ENCODE data around the gene TMED9. TPM values are rescaled to one million over a fixed set of nuclear protein-coding genes. Genes with fewer than 3 reads are reported as not detected.
"Not testable (repeated sequence)": the region's sequence is repeated elsewhere in the genome, so short reads cannot be mapped to it uniquely, and the experiment has no call there.

Gene TMED9
- total RNA-seq, 1 experiment from 2014 or later, result 156 TPM

- not testable (repeated sequence) for H4K20me1 ChIP-seq (ENCODE audit: control insufficient read depth, insufficient read depth, insufficient read length); H3K4ac ChIP-seq (ENCODE audit: low read depth, low read length); H3K79me1 ChIP-seq (ENCODE audit: insufficient read depth, low read depth, low read length, poor library complexity, severe bottlenecking); H3K79me2 ChIP-seq (ENCODE audit: insufficient read depth, low read length); H3K23ac ChIP-seq (ENCODE audit: insufficient read length, low read depth, low read length); H2BK12ac ChIP-seq (ENCODE audit: insufficient read length, low read depth, low read length); H3K14ac ChIP-seq (ENCODE audit: insufficient read depth, low read length); H3T11ph ChIP-seq (ENCODE audit: low read length); H3K27me3 ChIP-seq (ENCODE audit: insufficient read depth, low read length); H4K8ac ChIP-seq (replicated peaks; ENCODE audit: insufficient read length, low read depth, low read length); H2BK20ac ChIP-seq (ENCODE audit: low read depth, low read length, poor library complexity, severe bottlenecking); H3K27me3 Mint-ChIP-seq (ENCODE audit: low read depth); H2BK120ac ChIP-seq (ENCODE audit: low read depth, low read length, poor library complexity, severe bottlenecking); H3K4me3 Mint-ChIP-seq; H3K4me1 Mint-ChIP-seq; H2BK15ac ChIP-seq (ENCODE audit: low read depth, low read length); H3K27ac Mint-ChIP-seq; H4K5ac ChIP-seq (ENCODE audit: insufficient read length, low read depth, low read length); H3K4me1 ChIP-seq (ENCODE audit: insufficient read depth, low read length); H2AFZ ChIP-seq (ENCODE audit: low read length); H2AK5ac ChIP-seq (ENCODE audit: insufficient read length, low read length); H3K4me2 ChIP-seq (ENCODE audit: insufficient read depth, insufficient read length, low read length); H3K27ac ChIP-seq (ENCODE audit: insufficient read length, low read depth, low read length); H3K23me2 ChIP-seq (ENCODE audit: insufficient read length, low read depth, low read length, poor library complexity, severe bottlenecking); DNase-seq; H3K9ac ChIP-seq (ENCODE audit: extremely low read depth, insufficient read length, low read length); H3K56ac ChIP-seq (ENCODE audit: insufficient read length, low read depth, low read length); H2BK5ac ChIP-seq (ENCODE audit: insufficient read length, low read length); H3K18ac ChIP-seq (ENCODE audit: insufficient read length, low read depth, low read length); H3K9me3 ChIP-seq (ENCODE audit: control insufficient read depth, low read depth, low read length); H4K91ac ChIP-seq (ENCODE audit: insufficient read length, low read depth, low read length)
- WGBS (ENCODE audit: extremely low coverage, insufficient read length, low lambda C conversion rate), result no CpG with 5 or more reads among the region's 1 CpG
- H3K9me3 Mint-ChIP-seq, result peaks cover 24 to 27% of the 10 kb centered on the region in 2 experiments; a peak in 4 of 5 replicates
- H3K36me3 Mint-ChIP-seq (ENCODE audit: insufficient read depth in 1 of 3, low read depth in 3 of 3), result peaks cover 20 to 24% (median 24%) of the 10 kb centered on the region in 3 experiments; a peak in 6 of 7 replicates
Observed at GRCh38 chr5:177645462-177645861, 53.5 kb downstream of the TMED9 start.

Other genes starting within 250 kb of the TMED9 start
- 105 and 106 TPM in 2 replicates for gene LMAN2, start 240.5 kb upstream of the TMED9 start, total RNA-seq (2021)
- gene RGS14, start 234.3 kb upstream of the TMED9 start, total RNA-seq (2021), result 12.3 and 16.4 TPM in 2 replicates
- gene SLC34A1, start 207.8 kb upstream of the TMED9 start, total RNA-seq (2021), result not detected in 2 replicates
- not detected in 2 replicates for gene PFN3, start 191.5 kb upstream of the TMED9 start, total RNA-seq (2021)
- gene F12, start 182.6 kb upstream of the TMED9 start, total RNA-seq (2021), result 2.3 and 3.5 TPM in 2 replicates
- gene GRK6, start 165.5 kb upstream of the TMED9 start, total RNA-seq (2021), result 73.7 and 75.2 TPM in 2 replicates
- gene PRR7, start 145.4 kb upstream of the TMED9 start, total RNA-seq (2021), result 9.6 and 10.2 TPM in 2 replicates
- gene DBN1, start 118.6 kb upstream of the TMED9 start, total RNA-seq (2021), result 339 and 340 TPM in 2 replicates
- 134 and 137 TPM in 2 replicates for gene PDLIM7, start 94.6 kb upstream of the TMED9 start, total RNA-seq (2021)
- 15.9 and 16.4 TPM in 2 replicates for gene DOK3, start 82.4 kb upstream of the TMED9 start, total RNA-seq (2021)
- gene DDX41, start 75.2 kb upstream of the TMED9 start, total RNA-seq (2021), result 125 and 133 TPM in 2 replicates
- 65.0 and 71.5 TPM in 2 replicates for gene FAM193B, start 37.6 kb upstream of the TMED9 start, total RNA-seq (2021)
- 26.3 TPM in 2 replicates for gene B4GALT7, start 7.9 kb downstream of the TMED9 start, total RNA-seq (2021)
- 0.70 and 1.2 TPM in 2 replicates for gene FAM153A, start 190.7 kb downstream of the TMED9 start, total RNA-seq (2021)